ENCODE measurements around the gene FTCD.

- TF ChIP-seq POLR2A (IDR thresholded peaks at IDR 0.05) (no peak), CTCF (IDR thresholded peaks at IDR 0.05) (no peak)
Measured at GRCh38 chr21:46191257-46191685, 35.9 kb upstream of the FTCD start.
